Parathyroid adenoma (tissue), 2 donors: ENCODE measurements around the gene CASTOR1.

ENCODE experiments used
- H2AFZ ChIP-seq: fragments of 300-600 bp; sonication (generic); one replicate; pipeline ENCODE4 v1.7.0; 2017; ENCODE audit warnings: antibody characterized with exemption, mild to moderate bottlenecking
- H3K27ac ChIP-seq: fragments of 300-600 bp; sonication (generic); one replicate; pipeline ENCODE4 v1.7.0; 2017
- H3K27me3 ChIP-seq: fragments of 300-600 bp; sonication (generic); one replicate; pipeline ENCODE4 v1.7.0; 2017; ENCODE audit warnings: low read length; ENCODE audit not compliant: control insufficient read depth, insufficient read depth
- H3K36me3 ChIP-seq: fragments of 300-600 bp; sonication (generic); one replicate; pipeline ENCODE4 v1.7.0; 2017; ENCODE audit warnings: low read length; ENCODE audit not compliant: control insufficient read depth, insufficient read depth
- H3K4me1 ChIP-seq: fragments of 300-600 bp; sonication (generic); one replicate; pipeline ENCODE4 v1.7.0; 2017; ENCODE audit warnings: control low read depth
- H3K4me2 ChIP-seq: fragments of 300-600 bp; sonication (generic); one replicate; pipeline ENCODE4 v1.7.0; 2017; ENCODE audit warnings: low read length
- H3K4me3 ChIP-seq: fragments of 300-600 bp; sonication (generic); one replicate; pipeline ENCODE4 v1.7.0; 2017; ENCODE audit warnings: low read depth, low read length
- H3K79me2 ChIP-seq: fragments of 300-600 bp; sonication (generic); one replicate; pipeline ENCODE4 v1.7.0; 2017; ENCODE audit warnings: control low read depth
- H3K9ac ChIP-seq: fragments of 300-600 bp; sonication (generic); one replicate; pipeline ENCODE4 v1.7.0; 2017; ENCODE audit warnings: mild to moderate bottlenecking
- H3K9me3 ChIP-seq: fragments of 300-600 bp; sonication (generic); one replicate; pipeline ENCODE4 v1.7.0; 2017; ENCODE audit warnings: low read length; ENCODE audit not compliant: control insufficient read depth
- CTCF ChIP-seq: fragments of 300-600 bp; sonication (generic); IDR thresholded peaks from one replicate; pipeline ENCODE4 v1.7.0; 2017; ENCODE audit warnings: antibody characterized with exemption, mild to moderate bottlenecking
- donor health status: primary hyperparathyroidism.

The CASTOR1 gene

DNA sequence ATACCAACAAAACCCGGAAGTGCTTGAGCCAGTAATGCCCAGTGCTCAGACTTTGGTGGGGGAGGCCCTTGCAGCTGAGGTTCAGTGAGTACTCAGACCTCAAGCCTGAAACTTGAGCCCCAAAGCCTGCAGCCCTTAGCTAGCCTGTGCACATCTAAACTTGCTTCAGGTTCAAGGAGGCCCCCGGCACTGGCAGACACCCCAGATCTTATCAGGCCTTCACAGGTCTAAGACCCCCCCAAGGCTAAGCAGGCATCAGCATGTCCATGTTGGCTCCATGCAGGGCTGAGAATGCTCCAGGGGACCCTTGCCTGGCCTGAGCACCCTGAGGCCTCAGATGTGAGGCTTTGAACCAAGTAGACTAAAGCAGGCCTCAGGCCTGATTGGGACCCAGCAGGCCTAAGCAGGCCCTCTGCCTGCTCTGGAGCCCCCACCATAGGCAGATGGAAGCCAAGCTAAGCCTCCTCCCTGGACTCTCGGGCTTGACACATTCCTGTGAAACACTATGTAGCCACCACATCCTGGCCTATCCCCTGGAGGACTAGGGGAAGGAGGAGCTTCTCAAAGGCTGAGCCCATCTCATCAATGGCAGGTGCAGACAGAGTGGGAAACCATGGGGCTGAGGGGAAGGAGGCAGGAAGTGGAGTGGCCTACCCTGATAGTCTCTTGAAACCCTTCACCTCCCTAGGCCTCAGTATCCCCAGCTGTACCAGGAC, 1.2 kb upstream of the CASTOR1 start:
- H3K4me2 ChIP-seq: peak overlapping the region; percentile 67
- H3K79me2 ChIP-seq: no peaks in the 10 kb centered on the region
- no peaks in the 10 kb centered on the region for H3K36me3 ChIP-seq
- H3K4me1 ChIP-seq: peaks cover 22% of the 10 kb centered on the region
- no peak for TF ChIP-seq CTCF
- H3K27ac ChIP-seq: peak overlapping the region; percentile 98
- H3K4me3 ChIP-seq: peak overlapping the region; percentile 88
- H3K9me3 ChIP-seq: no peaks in the 10 kb centered on the region
- no peaks in the 10 kb centered on the region for H3K27me3 ChIP-seq
- H2AFZ ChIP-seq: no peak overlapping the region
- no peak overlapping the region for H3K9ac ChIP-seq

- H3K9me3 ChIP-seq: no peaks in the 10 kb centered on the region
- peak overlapping the region; percentile 67 for H3K4me2 ChIP-seq
- no peaks in the 10 kb centered on the region for H3K36me3 ChIP-seq
- H3K27ac ChIP-seq: peak overlapping the region; percentile 98
- no peak overlapping the region for H2AFZ ChIP-seq
- no peaks in the 10 kb centered on the region for H3K79me2 ChIP-seq
- H3K4me3 ChIP-seq: peak overlapping the region; percentile 88
- H3K9ac ChIP-seq: no peak overlapping the region
- TF ChIP-seq CTCF: no peak
- H3K27me3 ChIP-seq: no peaks in the 10 kb centered on the region
- H3K4me1 ChIP-seq: peaks cover 22% of the 10 kb centered on the region
Observed at GRCh38 chr22:30289980-30290313, 642 bp upstream of the CASTOR1 start.

GRCh38 chr22:30288419-30289140, 725 bp downstream of the CASTOR1 start:
- Histone ChIP-seq H3K9ac (peak overlapping the region; percentile 55), H3K9me3 (no peaks in the 10 kb centered on the region), H3K79me2 (no peaks in the 10 kb centered on the region), H2AFZ (peak overlapping the region; percentile 15), H3K4me2 (peak overlapping the region; percentile 95), H3K4me3 (peak overlapping the region; percentile 88), H3K27me3 (no peaks in the 10 kb centered on the region), H3K4me1 (peaks cover 22% of the 10 kb centered on the region), H3K27ac (peak overlapping the region; percentile 98), H3K36me3 (no peaks in the 10 kb centered on the region)
- TF ChIP-seq CTCF: no peak

- Histone ChIP-seq H3K27ac (peak overlapping the region; percentile 98), H3K9ac (no peak overlapping the region), H3K4me1 (peaks cover 22% of the 10 kb centered on the region), H3K4me3 (peak overlapping the region; percentile 88), H3K9me3 (no peaks in the 10 kb centered on the region), H3K27me3 (no peaks in the 10 kb centered on the region), H2AFZ (no peak overlapping the region), H3K79me2 (no peaks in the 10 kb centered on the region), H3K36me3 (no peaks in the 10 kb centered on the region), H3K4me2 (peak overlapping the region; percentile 95)
- TF ChIP-seq CTCF: peak; percentile 71
Observed at GRCh38 chr22:30287648-30288418, 1.5 kb downstream of the CASTOR1 start.
